GM12878 (cell line): ENCODE results near the gene SCGB1A1. TPM values are rescaled to one million over a fixed set of nuclear protein-coding genes. Genes with fewer than 3 reads are reported as not detected.

Source experiments
- ATAC-seq: fragments of 200-7000 bp; cut with Tn5 transposase; 3 replicates; pipeline ENCODE4 v1.9.1; 2020; ENCODE audit warnings: mild to moderate bottlenecking, moderate library complexity
- BruUV-seq: library from RNA; stranded (reverse); fragments of 400-500 nt; replicated peaks from 2 replicates; lab custom pipeline; 2021; lab: Mats Ljungman, UMichigan
- CTCF ChIA-PET: fragments of 300-600 bp; sonication (Branson Sonifier 250); formaldehyde crosslinking; extraction: SDS; loops from one replicate; lab custom pipeline; 2021; ENCODE audit warnings: inconsistent platforms; lab: Yijun Ruan, JAX
- POLR2A ChIA-PET: fragments of 350-600 bp; formaldehyde crosslinking; extraction: SDS; loops from one replicate; lab custom pipeline; 2021; ENCODE audit warnings: inconsistent platforms; lab: Charles Lee
- RAD21 ChIA-PET: fragments of 300-600 bp; sonication (Branson Sonifier 250); formaldehyde crosslinking; loops from one replicate; lab custom pipeline; 2023; ENCODE audit warnings: antibody characterized with exemption; ENCODE audit not compliant: unreplicated experiment; lab: Charles Lee
- SMC1A ChIA-PET: fragments of 300-600 bp; sonication (Branson Sonifier 250); formaldehyde crosslinking; loops from one replicate; lab custom pipeline; 2023; ENCODE audit not compliant: unreplicated experiment, uncharacterized antibody; lab: Charles Lee
- DNase-seq: peaks from one replicate; pipeline ENCODE4 v3.0.0-alpha.2; 2011; ENCODE audit warnings: low read depth, low spot score
- FAIRE-seq: peaks from 3 replicates; lab custom pipeline; 2011; peaks lifted over from hg19 to GRCh38; lab: Jason Lieb, UNC
- H2AFZ ChIP-seq: 2 replicates; pipeline ENCODE4 v1.6.0; 2011; ENCODE audit warnings: low read depth, low read length, control low read depth; ENCODE audit not compliant: control insufficient read depth
- H3K27ac ChIP-seq: 2 replicates; pipeline ENCODE4 v1.5.1; 2011; ENCODE audit warnings: control low read depth; ENCODE audit not compliant: control insufficient read depth, insufficient read depth
- H3K27me3 ChIP-seq, 2 experiments: replicated peaks in 1 of 2; 2 replicates each; pipeline versions ENCODE4 v1.6.0 to v1.6.1; 2011; ENCODE audit warnings: low read length in 1 of 2; ENCODE audit not compliant: control insufficient read depth in 2 of 2, insufficient read depth in 2 of 2
- H3K36me3 ChIP-seq, 2 experiments: 2 replicates each; pipeline ENCODE4 v1.5.1; 2011; ENCODE audit warnings: low read length in 1 of 2; ENCODE audit not compliant: control insufficient read depth in 2 of 2, insufficient read depth in 2 of 2
- H3K4me1 ChIP-seq: 2 replicates; pipeline ENCODE4 v1.6.1; 2011; ENCODE audit warnings: mild to moderate bottlenecking, low read length, moderate library complexity, mixed read lengths; ENCODE audit not compliant: control insufficient read depth, insufficient read depth
- H3K4me2 ChIP-seq: 2 replicates; pipeline ENCODE4 v1.6.0; 2011; ENCODE audit warnings: control low read depth; ENCODE audit not compliant: control insufficient read depth, insufficient read depth
- H3K4me3 ChIP-seq: fragments of 200-600 bp; sonication (generic); 2 replicates; pipeline ENCODE4 v1.5.1; 2016
- H3K79me2 ChIP-seq: 2 replicates; pipeline ENCODE4 v1.6.0; 2011; ENCODE audit warnings: low read length; ENCODE audit not compliant: control insufficient read depth, insufficient read depth
- H3K9ac ChIP-seq: 2 replicates; pipeline ENCODE4 v1.8.0; 2011; ENCODE audit warnings: low read length, control low read depth, mixed read lengths; ENCODE audit not compliant: control insufficient read depth, insufficient read depth
- H3K9me3 ChIP-seq: replicated peaks from 3 replicates; pipeline ENCODE4 v1.5.1; 2011; ENCODE audit warnings: mild to moderate bottlenecking, low read length; ENCODE audit not compliant: control insufficient read depth, insufficient read depth
- H4K20me1 ChIP-seq: 2 replicates; pipeline ENCODE4 v1.6.0; 2011; ENCODE audit not compliant: control insufficient read depth, insufficient read depth
- BHLHE40 ChIP-seq, 2 experiments: fragments of 450-650 bp in 1 of 2; IDR thresholded peaks; 2 replicates each; pipeline ENCODE4 v1.6.1; 2011 to 2017; ENCODE audit warnings: low read depth in 2 of 2, borderline replicate concordance in 1 of 2, improper control_type of control experiment in 1 of 2, low read length in 1 of 2, mild to moderate bottlenecking in 1 of 2
- CBFB ChIP-seq: IDR thresholded peaks from 2 replicates; pipeline ENCODE4 v1.6.1; 2016; ENCODE audit warnings: antibody characterized with exemption, low read depth
- CHD2 ChIP-seq: IDR thresholded peaks from 2 replicates; pipeline ENCODE4 v1.6.1; 2011; ENCODE audit warnings: low read depth, low read length, improper control_type of control experiment, borderline replicate concordance
- EED ChIP-seq: sonication (generic); IDR thresholded peaks from 2 replicates; pipeline ENCODE4 v1.6.1; 2016; ENCODE audit warnings: antibody characterized with exemption, low read depth
- GATAD2B ChIP-seq: fragments of 450-650 bp; conservative IDR thresholded peaks from 2 replicates; pipeline ENCODE4 v1.6.1; 2017; ENCODE audit warnings: low read depth, mild to moderate bottlenecking, moderate library complexity
- NFYB ChIP-seq: IDR thresholded peaks from 2 replicates; pipeline ENCODE4 v1.6.1; 2011; ENCODE audit warnings: low read depth, mild to moderate bottlenecking, low read length, improper control_type of control experiment, moderate library complexity; ENCODE audit not compliant: insufficient read depth
- RELA ChIP-seq: fragments of 450-650 bp; IDR thresholded peaks from 2 replicates; pipeline ENCODE4 v1.8.0; 2014; ENCODE audit warnings: borderline replicate concordance; ENCODE audit not compliant: partially characterized antibody
- RUNX3 ChIP-seq: IDR thresholded peaks from 2 replicates; pipeline ENCODE4 v1.6.1; 2012; ENCODE audit warnings: low read length, inconsistent platforms
- SPI1 ChIP-seq: IDR thresholded peaks from 2 replicates; pipeline ENCODE4 v1.6.1; 2011; ENCODE audit warnings: low read depth, mild to moderate bottlenecking, low read length, moderate library complexity, borderline replicate concordance; ENCODE audit not compliant: insufficient read depth
- SREBF2 ChIP-seq: IDR thresholded peaks from 2 replicates; pipeline ENCODE4 v1.6.1; 2012; ENCODE audit warnings: mild to moderate bottlenecking, low read length
- TAF1 ChIP-seq: IDR thresholded peaks from 2 replicates; pipeline ENCODE4 v1.6.1; 2011; ENCODE audit warnings: mild to moderate bottlenecking, low read depth, low read length, borderline replicate concordance
- TCF3 ChIP-seq: IDR thresholded peaks from 2 replicates; pipeline ENCODE4 v1.6.1; 2012; ENCODE audit warnings: low read depth, mild to moderate bottlenecking, low read length, borderline replicate concordance; ENCODE audit not compliant: insufficient read depth
- WGBS: methylation state at CpG from one replicate; pipeline ENCODE4 v1.1.6; 2016; ENCODE audit warnings: low lambda C conversion rate; ENCODE audit not compliant: insufficient replicate concordance, insufficient coverage; ENCODE audit errors: missing lambda C conversion rate; 5-methylcytosine and 5-hydroxymethylcytosine counted together
- in situ Hi-C: fragments of 300-500 bp; cut with MboI; formaldehyde crosslinking; loops from 9 replicates; pipeline ENCODE4 v1.14.3; 2018; ENCODE audit warnings: mixed read lengths
- intact Hi-C: fragments of 100-400 bp; cut with micrococcal nuclease; formaldehyde crosslinking; loops from one replicate; pipeline ENCODE4 v1.14.2; 2022; ENCODE audit not compliant: unreplicated experiment
- polyA plus RNA-seq, 11 experiments: library from polyadenylated mRNA; depleted of rRNA in 4 of 11; unstranded in 6 of 11; stranded (reverse) in 5 of 11; fragments of >200 nt; fragmentation: Nextera tagmentation in 4 of 11; fragmentation: Illumina TruSeq in 1 of 11; extraction: Ambion mirVana in 4 of 11; extraction: Trizol in 1 of 11; gene quantifications; 1 replicate in 1 of 11; 2 replicates in 10 of 11; pipeline versions ENCODE4 v1.2.1 to v1.2.3, GENCODE V29; 2011 to 2016; ENCODE audit warnings: inconsistent platforms in 2 of 11, missing spikeins in 2 of 11, low read depth in 1 of 11
- total RNA-seq, 4 experiments: library from RNA; depleted of rRNA in 3 of 4; stranded (reverse); fragments of >200 nt in 3 of 4; fragmentation: Illumina TruSeq in 1 of 4; extraction: Trizol in 1 of 4; gene quantifications; 2 replicates each; pipeline versions ENCODE4 v1.2.1 to v1.2.3, GENCODE V29; 2013 to 2021
- TF ChIP-seq, protein P1 (sequence below): fragments of 450-650 bp; IDR thresholded peaks from 2 replicates; pipeline ENCODE4 v1.6.1; 2017; ENCODE audit warnings: antibody characterized with exemption, mild to moderate bottlenecking, moderate library complexity
- TF ChIP-seq, protein P2 (sequence below): IDR thresholded peaks from 2 replicates; pipeline ENCODE4 v1.6.1; 2012; ENCODE audit warnings: low read length, inconsistent platforms
- TF ChIP-seq, protein P3 (sequence below): fragments of 450-650 bp; IDR thresholded peaks from 2 replicates; pipeline ENCODE4 v1.6.1; 2018; ENCODE audit warnings: borderline replicate concordance, mild to moderate bottlenecking; ENCODE audit not compliant: partially characterized antibody
- TF ChIP-seq, protein P4 (sequence below): IDR thresholded peaks from 2 replicates; pipeline ENCODE4 v1.6.1; 2012; ENCODE audit warnings: low read depth, low read length, improper control_type of control experiment

Gene SCGB1A1
- total and polyA plus RNA-seq, 10 of the 15 experiments (the other 5 are each of a cell fraction or from before 2014, with no cell fraction given): not detected

DNA sequence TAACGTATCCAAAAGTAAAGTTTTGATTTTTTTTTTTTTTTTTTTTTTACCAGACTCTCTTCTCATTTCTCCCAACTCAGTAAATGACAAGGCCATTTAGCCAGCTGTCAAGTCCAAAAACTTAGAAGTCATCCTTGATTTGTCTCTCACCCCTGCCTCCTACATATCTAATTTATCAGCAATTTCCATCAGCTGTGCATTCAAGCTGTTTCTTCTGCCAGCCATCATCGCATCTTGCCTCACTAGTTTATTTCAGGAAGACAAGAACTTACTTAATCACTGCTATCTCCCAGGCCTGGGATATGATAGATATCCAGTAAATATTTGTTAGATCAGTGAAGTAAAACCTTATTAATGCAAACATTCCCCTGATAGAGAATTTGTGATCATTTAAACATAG lies 47.6 kb downstream of the SCGB1A1 start:
- ChIA-PET CTCF (interaction anchor here (0.6 to 2.9 kb wide), 8 partner anchors 9 to 1272 kb away, joined by 3 to 42 read pairs (median 4); no protein-coding TSS in a partner anchor), POLR2A (interaction anchor here (0.6 to 0.7 kb wide), 2 partner anchors 62 to 169 kb away, joined by 3 to 7 read pairs; no protein-coding TSS in a partner anchor), RAD21 (interaction anchor here (0.7 to 1.5 kb wide), 3 partner anchors 16 to 76 kb away, joined by 4 to 5 read pairs (median 4); no protein-coding TSS in a partner anchor), SMC1A (interaction anchor here (0.6 to 1.4 kb wide), 5 partner anchors 42 to 1108 kb away, joined by 3 to 7 read pairs (median 3); no protein-coding TSS in a partner anchor)
- no peak overlapping the region for H3K4me3 ChIP-seq
- no peak for ATAC-seq
- no peak overlapping the region for H3K9ac ChIP-seq
- no peak for DNase-seq
- H3K27me3 ChIP-seq: no peaks in the 10 kb centered on the region
- H3K79me2 ChIP-seq: no peaks in the 10 kb centered on the region
- FAIRE-seq: no peak
- intact Hi-C loops (loop anchor here (10.0 kb wide), 1 partner anchor 218 kb away; the partner anchor contains the start of gene LRRN4CL), in situ Hi-C loops (no loop called here)
- peaks cover 9% of the 10 kb centered on the region; the same call in 1 of the 2 replicates for H3K4me1 ChIP-seq
- WGBS: 92% methylated on average over 2 of the region's 2 CpGs
- H3K9me3 ChIP-seq: no peaks in the 10 kb centered on the region; the same call in 2 of the 3 replicates
- H3K4me2 ChIP-seq: no peak overlapping the region
- H2AFZ ChIP-seq: no peak overlapping the region
- no peak overlapping the region for H3K27ac ChIP-seq
- H4K20me1 ChIP-seq: no peaks in the 10 kb centered on the region
- BruUV-seq: no TSS peak
- no peaks in the 10 kb centered on the region for H3K36me3 ChIP-seq
- TF ChIP-seq, protein P1, sequence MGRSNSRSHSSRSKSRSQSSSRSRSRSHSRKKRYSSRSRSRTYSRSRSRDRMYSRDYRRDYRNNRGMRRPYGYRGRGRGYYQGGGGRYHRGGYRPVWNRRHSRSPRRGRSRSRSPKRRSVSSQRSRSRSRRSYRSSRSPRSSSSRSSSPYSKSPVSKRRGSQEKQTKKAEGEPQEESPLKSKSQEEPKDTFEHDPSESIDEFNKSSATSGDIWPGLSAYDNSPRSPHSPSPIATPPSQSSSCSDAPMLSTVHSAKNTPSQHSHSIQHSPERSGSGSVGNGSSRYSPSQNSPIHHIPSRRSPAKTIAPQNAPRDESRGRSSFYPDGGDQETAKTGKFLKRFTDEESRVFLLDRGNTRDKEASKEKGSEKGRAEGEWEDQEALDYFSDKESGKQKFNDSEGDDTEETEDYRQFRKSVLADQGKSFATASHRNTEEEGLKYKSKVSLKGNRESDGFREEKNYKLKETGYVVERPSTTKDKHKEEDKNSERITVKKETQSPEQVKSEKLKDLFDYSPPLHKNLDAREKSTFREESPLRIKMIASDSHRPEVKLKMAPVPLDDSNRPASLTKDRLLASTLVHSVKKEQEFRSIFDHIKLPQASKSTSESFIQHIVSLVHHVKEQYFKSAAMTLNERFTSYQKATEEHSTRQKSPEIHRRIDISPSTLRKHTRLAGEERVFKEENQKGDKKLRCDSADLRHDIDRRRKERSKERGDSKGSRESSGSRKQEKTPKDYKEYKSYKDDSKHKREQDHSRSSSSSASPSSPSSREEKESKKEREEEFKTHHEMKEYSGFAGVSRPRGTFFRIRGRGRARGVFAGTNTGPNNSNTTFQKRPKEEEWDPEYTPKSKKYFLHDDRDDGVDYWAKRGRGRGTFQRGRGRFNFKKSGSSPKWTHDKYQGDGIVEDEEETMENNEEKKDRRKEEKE: no peak
- TF ChIP-seq GATAD2B (no peak), TAF1 (no peak), TCF3 (no peak), NFYB (no peak), SREBF2 (no peak), BHLHE40 (IDR thresholded peaks at IDR 0.05; ENCODE audit: borderline replicate concordance in 1 of 2, low read depth in 2 of 2, low read length in 1 of 2) (no peak), EED (no peak), RELA (no peak), RUNX3 (no peak), SPI1 (no peak), CHD2 (no peak), CBFB (no peak)
- TF ChIP-seq, protein P2, sequence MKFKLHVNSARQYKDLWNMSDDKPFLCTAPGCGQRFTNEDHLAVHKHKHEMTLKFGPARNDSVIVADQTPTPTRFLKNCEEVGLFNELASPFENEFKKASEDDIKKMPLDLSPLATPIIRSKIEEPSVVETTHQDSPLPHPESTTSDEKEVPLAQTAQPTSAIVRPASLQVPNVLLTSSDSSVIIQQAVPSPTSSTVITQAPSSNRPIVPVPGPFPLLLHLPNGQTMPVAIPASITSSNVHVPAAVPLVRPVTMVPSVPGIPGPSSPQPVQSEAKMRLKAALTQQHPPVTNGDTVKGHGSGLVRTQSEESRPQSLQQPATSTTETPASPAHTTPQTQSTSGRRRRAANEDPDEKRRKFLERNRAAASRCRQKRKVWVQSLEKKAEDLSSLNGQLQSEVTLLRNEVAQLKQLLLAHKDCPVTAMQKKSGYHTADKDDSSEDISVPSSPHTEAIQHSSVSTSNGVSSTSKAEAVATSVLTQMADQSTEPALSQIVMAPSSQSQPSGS: no peak
- TF ChIP-seq, protein P3, sequence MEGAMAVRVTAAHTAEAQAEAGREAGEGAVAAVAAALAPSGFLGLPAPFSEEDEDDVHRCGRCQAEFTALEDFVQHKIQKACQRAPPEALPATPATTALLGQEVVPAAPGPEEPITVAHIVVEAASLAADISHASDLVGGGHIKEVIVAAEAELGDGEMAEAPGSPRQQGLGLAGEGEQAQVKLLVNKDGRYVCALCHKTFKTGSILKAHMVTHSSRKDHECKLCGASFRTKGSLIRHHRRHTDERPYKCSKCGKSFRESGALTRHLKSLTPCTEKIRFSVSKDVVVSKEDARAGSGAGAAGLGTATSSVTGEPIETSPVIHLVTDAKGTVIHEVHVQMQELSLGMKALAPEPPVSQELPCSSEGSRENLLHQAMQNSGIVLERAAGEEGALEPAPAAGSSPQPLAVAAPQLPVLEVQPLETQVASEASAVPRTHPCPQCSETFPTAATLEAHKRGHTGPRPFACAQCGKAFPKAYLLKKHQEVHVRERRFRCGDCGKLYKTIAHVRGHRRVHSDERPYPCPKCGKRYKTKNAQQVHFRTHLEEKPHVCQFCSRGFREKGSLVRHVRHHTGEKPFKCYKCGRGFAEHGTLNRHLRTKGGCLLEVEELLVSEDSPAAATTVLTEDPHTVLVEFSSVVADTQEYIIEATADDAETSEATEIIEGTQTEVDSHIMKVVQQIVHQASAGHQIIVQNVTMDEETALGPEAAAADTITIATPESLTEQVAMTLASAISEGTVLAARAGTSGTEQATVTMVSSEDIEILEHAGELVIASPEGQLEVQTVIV: no peak
- TF ChIP-seq, protein P4, sequence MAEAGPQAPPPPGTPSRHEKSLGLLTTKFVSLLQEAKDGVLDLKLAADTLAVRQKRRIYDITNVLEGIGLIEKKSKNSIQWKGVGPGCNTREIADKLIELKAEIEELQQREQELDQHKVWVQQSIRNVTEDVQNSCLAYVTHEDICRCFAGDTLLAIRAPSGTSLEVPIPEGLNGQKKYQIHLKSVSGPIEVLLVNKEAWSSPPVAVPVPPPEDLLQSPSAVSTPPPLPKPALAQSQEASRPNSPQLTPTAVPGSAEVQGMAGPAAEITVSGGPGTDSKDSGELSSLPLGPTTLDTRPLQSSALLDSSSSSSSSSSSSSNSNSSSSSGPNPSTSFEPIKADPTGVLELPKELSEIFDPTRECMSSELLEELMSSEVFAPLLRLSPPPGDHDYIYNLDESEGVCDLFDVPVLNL: no peak
